ENCODE data around the gene STRIP2. TPM values are rescaled to one million over a fixed set of nuclear protein-coding genes. Genes with fewer than 3 reads are reported as not detected.

STRIP2 gene
- total RNA-seq, 2 donors from 2014 or later: 0.67 to 2.1 TPM

Other genes with a start within 250 kb of the STRIP2 start
- not detected for gene SMO, start 245.8 kb upstream of the STRIP2 start, total RNA-seq
- gene AHCYL2, start 209.4 kb upstream of the STRIP2 start, total RNA-seq: 10 to 100 TPM; 13.4 to 16.6 TPM
- gene SMKR1, start 68.1 kb downstream of the STRIP2 start, total RNA-seq: 1 to 10 TPM in 1 of 2 donors, under 1 TPM in 1; 0.77 to 2.0 TPM
- 10 to 100 TPM; 33.7 to 33.9 TPM for gene NRF1, start 177.3 kb downstream of the STRIP2 start, total RNA-seq